ENCODE results near the gene PDE4D. TPM values are rescaled to one million over a fixed set of nuclear protein-coding genes. Genes with fewer than 3 reads are reported as not detected.

Gene PDE4D
- total RNA-seq, 1 experiment from 2014 or later: 6.5 TPM

DNA sequence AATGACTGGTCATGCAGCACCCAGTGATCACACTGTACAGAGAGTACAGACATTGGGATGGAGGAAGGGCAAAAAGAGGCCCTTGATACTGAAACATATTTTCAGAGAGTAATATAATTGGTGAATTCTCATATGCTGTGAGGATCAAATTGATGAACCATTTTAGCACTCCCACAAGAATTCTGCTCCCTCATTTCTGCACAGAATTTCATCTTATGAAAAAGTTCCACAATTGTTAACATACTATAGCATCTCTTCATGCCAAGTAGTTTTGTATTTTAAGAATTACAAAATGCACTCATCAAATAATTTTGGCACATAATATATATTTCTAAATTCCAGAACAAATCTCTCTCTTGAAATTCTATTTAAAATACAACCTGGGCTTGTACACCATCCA is 351.2 kb downstream of the PDE4D start:
- no peak overlapping the region for H3K27ac ChIP-seq (ENCODE audit: low read depth, low read length, poor library complexity, severe bottlenecking)
- no peak overlapping the region for H3K4me3 ChIP-seq (ENCODE audit: low read depth, low read length, poor library complexity, severe bottlenecking)
- intact Hi-C loops (cut with micrococcal nuclease; ENCODE audit: unreplicated experiment): no loop called here
- CTCF ChIA-PET: no interaction called here
- POLR2A ChIA-PET (ENCODE audit: low non-redundant PET): no interaction called here
- no peaks in the 10 kb centered on the region for H3K9me3 ChIP-seq (ENCODE audit: low read depth, low read length, poor library complexity, severe bottlenecking)
- no peaks in the 10 kb centered on the region for H3K27me3 ChIP-seq (replicated peaks; ENCODE audit: insufficient read depth, low read depth, low read length, poor library complexity)
- H3K36me3 ChIP-seq (ENCODE audit: insufficient read depth, low read length, poor library complexity, severe bottlenecking): no peaks in the 10 kb centered on the region
- no peak for TF ChIP-seq EZH2 (IDR thresholded peaks at IDR 0.05; ENCODE audit: borderline replicate concordance, low read depth, low read length, poor library complexity, severe bottlenecking)
- TF ChIP-seq, protein P1, sequence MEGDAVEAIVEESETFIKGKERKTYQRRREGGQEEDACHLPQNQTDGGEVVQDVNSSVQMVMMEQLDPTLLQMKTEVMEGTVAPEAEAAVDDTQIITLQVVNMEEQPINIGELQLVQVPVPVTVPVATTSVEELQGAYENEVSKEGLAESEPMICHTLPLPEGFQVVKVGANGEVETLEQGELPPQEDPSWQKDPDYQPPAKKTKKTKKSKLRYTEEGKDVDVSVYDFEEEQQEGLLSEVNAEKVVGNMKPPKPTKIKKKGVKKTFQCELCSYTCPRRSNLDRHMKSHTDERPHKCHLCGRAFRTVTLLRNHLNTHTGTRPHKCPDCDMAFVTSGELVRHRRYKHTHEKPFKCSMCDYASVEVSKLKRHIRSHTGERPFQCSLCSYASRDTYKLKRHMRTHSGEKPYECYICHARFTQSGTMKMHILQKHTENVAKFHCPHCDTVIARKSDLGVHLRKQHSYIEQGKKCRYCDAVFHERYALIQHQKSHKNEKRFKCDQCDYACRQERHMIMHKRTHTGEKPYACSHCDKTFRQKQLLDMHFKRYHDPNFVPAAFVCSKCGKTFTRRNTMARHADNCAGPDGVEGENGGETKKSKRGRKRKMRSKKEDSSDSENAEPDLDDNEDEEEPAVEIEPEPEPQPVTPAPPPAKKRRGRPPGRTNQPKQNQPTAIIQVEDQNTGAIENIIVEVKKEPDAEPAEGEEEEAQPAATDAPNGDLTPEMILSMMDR (conservative IDR thresholded peaks at IDR 0.05; ENCODE audit: low read depth, low read length): no peak
- BruUV-seq (replicated peaks): no TSS peak
- DNase-seq (ENCODE audit: low spot score): no peak
- no peaks in the 10 kb centered on the region for H3K4me1 ChIP-seq (ENCODE audit: insufficient read depth, low read length, poor library complexity, severe bottlenecking)

DNA sequence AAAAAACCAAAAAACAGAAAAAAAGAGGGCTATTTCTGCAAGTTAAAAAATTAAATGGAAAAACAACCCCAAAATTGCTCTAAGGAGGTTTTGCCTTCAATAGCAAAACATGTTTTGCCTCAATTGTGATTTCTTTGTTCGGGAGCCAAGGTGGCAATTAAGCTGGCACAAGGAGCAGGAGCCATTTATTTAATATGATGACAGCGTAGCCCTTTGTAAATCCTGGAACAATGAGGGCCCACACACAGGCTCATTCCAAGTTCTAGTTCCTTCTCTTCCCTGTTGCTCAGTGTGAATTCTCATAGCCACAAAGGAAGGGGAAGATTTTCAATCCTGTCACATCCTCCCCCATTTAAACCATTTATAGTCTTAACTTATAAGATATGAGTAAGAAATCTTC is 353.2 kb downstream of the PDE4D start:
- CTCF ChIA-PET: no interaction called here
- Histone ChIP-seq H3K36me3 (ENCODE audit: insufficient read depth, low read length, poor library complexity, severe bottlenecking) (no peaks in the 10 kb centered on the region), H3K4me1 (ENCODE audit: insufficient read depth, low read length, poor library complexity, severe bottlenecking) (no peaks in the 10 kb centered on the region), H3K9me3 (ENCODE audit: low read depth, low read length, poor library complexity, severe bottlenecking) (no peaks in the 10 kb centered on the region), H3K4me3 (ENCODE audit: low read depth, low read length, poor library complexity, severe bottlenecking) (no peak overlapping the region), H3K27me3 (replicated peaks; ENCODE audit: insufficient read depth, low read depth, low read length, poor library complexity) (no peaks in the 10 kb centered on the region), H3K27ac (ENCODE audit: low read depth, low read length, poor library complexity, severe bottlenecking) (no peak overlapping the region)
- intact Hi-C loops (cut with micrococcal nuclease; ENCODE audit: unreplicated experiment): no loop called here
- TF ChIP-seq, protein P1 (conservative IDR thresholded peaks at IDR 0.05; ENCODE audit: low read depth, low read length): no peak
- TF ChIP-seq EZH2 (IDR thresholded peaks at IDR 0.05; ENCODE audit: borderline replicate concordance, low read depth, low read length, poor library complexity, severe bottlenecking): no peak
- BruUV-seq (replicated peaks): no TSS peak
- POLR2A ChIA-PET (ENCODE audit: low non-redundant PET): no interaction called here
- DNase-seq (ENCODE audit: low spot score): no peak

DNA sequence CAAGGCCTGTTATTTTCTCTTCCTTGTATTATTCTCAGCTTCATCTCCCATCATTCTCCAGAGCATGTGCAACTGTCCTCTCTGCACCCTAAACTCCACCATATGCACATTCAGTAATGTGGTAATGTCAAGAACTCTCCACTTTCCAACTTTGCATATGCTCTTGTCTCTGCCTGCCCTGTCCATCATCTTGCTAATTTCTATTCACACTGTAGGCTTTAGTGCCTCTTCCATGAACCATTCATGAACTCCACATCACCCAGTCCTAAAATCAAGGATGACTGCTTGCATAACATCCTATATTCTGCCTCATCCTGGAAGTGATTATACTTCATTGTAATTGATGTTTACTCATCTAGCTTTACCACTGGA is 354.8 kb downstream of the PDE4D start:
- intact Hi-C loops (cut with micrococcal nuclease; ENCODE audit: unreplicated experiment): no loop called here
- Histone ChIP-seq H3K9me3 (ENCODE audit: low read depth, low read length, poor library complexity, severe bottlenecking) (no peaks in the 10 kb centered on the region), H3K27me3 (replicated peaks; ENCODE audit: insufficient read depth, low read depth, low read length, poor library complexity) (no peaks in the 10 kb centered on the region), H3K36me3 (ENCODE audit: insufficient read depth, low read length, poor library complexity, severe bottlenecking) (no peaks in the 10 kb centered on the region), H3K4me1 (ENCODE audit: insufficient read depth, low read length, poor library complexity, severe bottlenecking) (no peaks in the 10 kb centered on the region), H3K4me3 (ENCODE audit: low read depth, low read length, poor library complexity, severe bottlenecking) (no peak overlapping the region), H3K27ac (ENCODE audit: low read depth, low read length, poor library complexity, severe bottlenecking) (no peak overlapping the region)
- DNase-seq (ENCODE audit: low spot score): no peak
- TF ChIP-seq, protein P1 (conservative IDR thresholded peaks at IDR 0.05; ENCODE audit: low read depth, low read length): no peak
- no TSS peak for BruUV-seq (replicated peaks)
- CTCF ChIA-PET: no interaction called here
- POLR2A ChIA-PET (ENCODE audit: low non-redundant PET): no interaction called here
